ENCODE measurements around the gene EPO.
"Not testable (repeated sequence)": the region's sequence is repeated elsewhere in the genome, so short reads cannot be mapped to it uniquely, and the experiment has no call there.

The EPO gene

DNA sequence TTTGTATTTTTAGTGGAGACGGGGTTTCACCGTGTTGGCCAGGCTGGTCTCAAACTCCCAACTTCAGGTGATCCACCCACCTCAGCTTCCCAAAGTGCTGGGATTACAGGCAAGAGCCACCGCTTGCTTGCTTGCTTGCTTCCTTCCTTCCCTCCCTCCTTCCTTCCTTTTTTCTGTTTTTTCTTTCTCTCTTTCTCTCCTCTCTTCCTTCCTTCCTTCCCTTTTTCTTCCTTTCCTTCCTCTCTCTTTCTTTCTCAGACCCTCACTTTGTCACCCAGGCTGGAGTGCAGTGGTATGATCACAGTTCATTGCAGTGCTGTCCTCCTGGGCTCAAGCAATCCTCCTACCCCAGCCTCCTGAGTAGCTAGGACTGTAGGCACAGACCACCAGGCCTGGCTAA, 19.2 kb upstream of the EPO start:
- not testable (repeated sequence) for DNase-seq (ENCODE audit: low read depth in 2 of 3, low spot score in 1 of 3)

DNA sequence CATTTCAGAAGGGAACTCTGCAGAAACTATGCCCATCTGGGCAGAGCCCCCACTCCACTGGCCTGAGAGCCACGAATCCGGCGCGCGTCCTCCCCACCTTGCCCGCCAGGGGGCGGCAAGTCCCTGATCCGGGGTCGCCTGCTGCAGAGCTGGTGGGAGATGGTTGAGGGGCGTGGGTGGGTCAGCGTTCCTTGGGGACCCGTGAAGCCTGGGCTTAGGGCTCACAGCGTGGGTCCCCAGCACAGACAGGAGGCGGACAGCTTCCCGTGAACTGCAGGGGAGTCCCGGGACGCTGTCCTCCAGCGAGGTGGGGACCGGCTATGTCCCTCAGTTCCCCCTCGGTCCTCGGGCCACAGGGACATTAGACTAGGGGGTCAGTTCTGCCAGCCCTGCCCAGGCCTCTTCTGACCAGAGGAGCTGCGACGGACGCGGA, 14.9 kb upstream of the EPO start:
- DNase-seq (ENCODE audit: low read depth in 2 of 3, low spot score in 1 of 3), result peak; percentile 67 to 79 (median 77)

DNA sequence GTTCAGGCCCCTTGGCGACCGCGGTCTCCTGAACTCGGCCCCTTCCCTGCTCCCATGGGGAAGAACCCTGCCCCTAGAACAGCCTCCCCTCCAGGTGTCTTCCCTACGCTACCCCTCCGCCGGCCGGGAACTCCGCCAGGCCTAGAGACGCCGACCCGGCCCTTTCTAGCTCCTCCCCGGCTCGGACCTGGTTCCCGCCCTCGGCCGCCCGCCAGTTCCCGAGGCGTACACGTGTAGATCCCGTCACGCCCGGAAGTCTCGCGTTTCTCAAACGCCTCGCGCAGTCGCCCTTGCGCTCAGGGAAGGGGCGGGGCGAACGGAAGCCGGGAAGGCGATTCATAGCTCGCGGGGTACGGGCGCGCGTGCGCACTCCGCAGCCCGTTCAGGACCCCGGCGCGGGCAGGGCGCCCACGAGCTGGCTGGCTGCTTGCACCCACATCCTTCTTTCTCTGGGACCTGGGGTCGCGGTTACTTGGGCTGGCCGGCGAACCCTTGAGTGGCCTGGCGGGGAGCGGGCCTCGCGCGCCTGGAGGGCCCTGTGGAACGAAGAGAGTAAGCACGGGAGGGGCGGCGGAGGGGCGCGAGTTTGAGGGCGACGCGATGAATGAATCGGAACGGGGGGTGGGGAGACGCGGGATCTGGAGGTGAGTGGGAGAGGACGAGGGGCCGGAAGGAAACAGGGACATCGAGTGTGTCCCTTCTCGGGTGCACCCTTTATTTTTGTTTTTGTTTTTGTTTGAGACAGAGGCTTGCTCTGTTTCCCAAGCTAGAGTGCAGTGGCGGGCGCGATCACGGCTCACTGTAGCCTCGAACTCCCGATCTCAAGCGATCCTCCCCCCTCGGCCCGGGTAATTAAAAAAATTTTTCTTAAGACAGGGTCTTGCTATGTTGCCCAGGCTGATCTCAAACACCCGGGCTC, 14.3 kb upstream of the EPO start, which contains the start of gene POP7:
POP7 (plus strand) TSS at position 369 of the 919 bp plus-strand sequence. CDS start 710 bp downstream, outside the sequence.
- peak; percentile 98 to 99 (median 98) for DNase-seq (ENCODE audit: low read depth in 2 of 3, low spot score in 1 of 3)

DNA sequence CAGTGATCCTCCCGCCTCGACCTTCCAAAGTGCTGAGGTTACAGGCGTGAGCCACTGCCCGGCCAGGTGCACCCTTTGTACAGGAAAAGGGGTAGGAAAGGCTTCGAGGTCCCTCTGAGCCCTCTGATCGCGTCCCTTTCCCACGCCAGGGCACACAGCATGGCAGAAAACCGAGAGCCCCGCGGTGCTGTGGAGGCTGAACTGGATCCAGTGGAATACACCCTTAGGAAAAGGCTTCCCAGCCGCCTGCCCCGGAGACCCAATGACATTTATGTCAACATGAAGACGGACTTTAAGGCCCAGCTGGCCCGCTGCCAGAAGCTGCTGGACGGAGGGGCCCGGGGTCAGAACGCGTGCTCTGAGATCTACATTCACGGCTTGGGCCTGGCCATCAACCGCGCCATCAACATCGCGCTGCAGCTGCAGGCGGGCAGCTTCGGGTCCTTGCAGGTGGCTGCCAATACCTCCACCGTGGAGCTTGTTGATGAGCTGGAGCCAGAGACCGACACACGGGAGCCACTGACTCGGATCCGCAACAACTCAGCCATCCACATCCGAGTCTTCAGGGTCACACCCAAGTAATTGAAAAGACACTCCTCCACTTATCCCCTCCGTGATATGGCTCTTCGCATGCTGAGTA, 13.5 kb upstream of the EPO start:
- DNase-seq (ENCODE audit: low read depth in 2 of 3, low spot score in 1 of 3), result no peak

DNA sequence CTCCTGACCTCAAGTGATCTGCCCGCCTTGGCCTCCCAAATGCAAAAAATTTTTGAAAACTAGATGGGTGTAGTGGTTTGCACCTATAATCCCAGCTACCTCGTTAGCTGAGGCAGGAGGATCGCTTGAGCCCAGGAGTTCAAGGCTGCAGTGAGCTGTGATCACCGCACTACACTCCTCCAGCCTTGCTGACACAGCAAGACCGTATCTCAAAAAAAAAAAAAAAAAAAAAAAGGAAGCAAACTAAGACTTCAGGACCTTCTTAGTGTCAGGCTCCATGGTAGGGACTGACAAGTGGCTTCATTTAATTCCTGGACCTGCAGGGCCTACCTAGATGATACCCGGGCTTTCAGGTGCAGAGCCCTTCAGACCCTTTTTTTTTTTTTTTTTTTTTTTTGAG, 11.9 kb upstream of the EPO start:
- no peak for DNase-seq (ENCODE audit: low read depth in 2 of 3, low spot score in 1 of 3)

DNA sequence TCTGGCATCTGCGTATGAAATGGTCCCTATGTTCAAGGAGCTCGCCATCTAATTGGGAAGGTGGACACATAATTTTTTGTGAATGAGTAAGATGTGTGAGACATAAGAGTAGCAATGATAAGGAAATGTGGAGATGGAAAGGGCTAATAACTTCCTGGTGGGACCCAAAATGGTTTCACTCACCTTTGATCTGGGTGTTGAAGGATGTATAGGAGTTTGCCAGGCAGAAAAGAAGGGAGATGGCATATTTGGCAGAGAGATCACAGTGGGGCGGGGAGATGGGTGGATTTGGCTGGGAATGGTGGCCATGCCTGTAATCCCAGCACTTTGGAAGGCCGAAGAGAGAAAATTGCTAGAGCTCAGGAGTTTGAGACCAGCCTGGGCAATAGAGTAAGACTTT, 9.8 kb upstream of the EPO start:
- no peak for DNase-seq (ENCODE audit: low read depth in 2 of 3, low spot score in 1 of 3)

DNA sequence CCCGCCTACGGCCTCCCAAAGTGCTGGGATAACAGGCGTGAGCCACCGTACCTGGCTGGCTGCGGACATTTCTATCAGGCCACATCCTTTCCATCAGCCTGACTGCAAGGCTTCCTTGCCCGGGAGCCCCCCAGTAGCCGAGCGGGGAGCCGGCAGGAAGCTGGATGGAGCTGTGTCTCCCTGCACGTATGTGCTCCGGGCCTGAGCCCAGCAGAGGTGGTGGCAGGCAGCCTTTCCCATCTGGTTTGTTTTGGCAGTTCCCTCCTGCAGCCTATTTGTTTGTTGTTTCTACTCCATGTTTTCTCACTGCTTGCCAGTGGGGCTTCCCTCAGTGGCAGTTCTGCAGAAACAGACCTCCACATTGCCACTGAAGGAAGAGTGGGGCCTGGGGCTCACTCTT, 8.9 kb upstream of the EPO start:
- DNase-seq (ENCODE audit: low read depth in 2 of 3, low spot score in 1 of 3), result no peak

DNA sequence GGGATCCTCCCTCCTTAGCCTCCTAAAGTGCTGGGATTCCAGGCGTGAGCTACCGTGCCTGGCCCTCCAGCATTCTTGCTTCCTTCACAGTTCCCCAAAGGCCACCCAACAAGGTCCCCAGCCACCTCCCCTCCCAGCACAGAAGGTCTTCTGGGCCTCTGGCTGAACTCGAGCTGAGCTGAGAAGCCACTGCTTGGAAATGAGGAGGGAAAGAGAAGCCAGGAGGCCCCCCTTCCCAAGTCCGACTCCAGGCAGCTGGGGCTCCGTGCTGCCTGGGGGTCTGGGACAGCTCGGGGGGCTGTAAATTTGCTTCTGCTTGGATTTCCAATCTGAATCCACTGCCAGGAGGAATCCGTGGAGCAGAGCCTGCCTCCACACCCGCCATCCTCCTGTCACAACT, 5.5 kb upstream of the EPO start:
- no peak for DNase-seq (ENCODE audit: low read depth in 2 of 3, low spot score in 1 of 3)

DNA sequence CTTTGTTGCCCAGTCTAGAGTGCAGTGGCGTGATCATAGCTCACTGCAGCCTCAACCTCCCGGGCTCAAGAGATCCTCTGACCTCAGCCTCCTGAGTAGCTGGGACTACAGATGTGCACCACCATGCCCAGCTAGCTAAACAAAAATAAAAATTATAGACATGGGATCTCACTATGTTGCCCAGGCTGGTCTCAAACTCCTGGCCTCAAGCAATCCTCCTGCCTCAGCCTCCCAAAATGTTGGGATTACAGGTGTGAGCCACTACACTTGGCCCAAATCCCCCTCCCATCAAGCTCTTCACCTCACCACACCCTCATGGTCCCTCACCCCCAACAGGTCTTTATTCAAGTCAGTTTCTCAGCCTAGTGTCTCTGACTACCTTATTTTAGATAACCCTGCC, 3.2 kb upstream of the EPO start:
- DNase-seq (ENCODE audit: low read depth in 2 of 3, low spot score in 1 of 3), result not testable (repeated sequence)

DNA sequence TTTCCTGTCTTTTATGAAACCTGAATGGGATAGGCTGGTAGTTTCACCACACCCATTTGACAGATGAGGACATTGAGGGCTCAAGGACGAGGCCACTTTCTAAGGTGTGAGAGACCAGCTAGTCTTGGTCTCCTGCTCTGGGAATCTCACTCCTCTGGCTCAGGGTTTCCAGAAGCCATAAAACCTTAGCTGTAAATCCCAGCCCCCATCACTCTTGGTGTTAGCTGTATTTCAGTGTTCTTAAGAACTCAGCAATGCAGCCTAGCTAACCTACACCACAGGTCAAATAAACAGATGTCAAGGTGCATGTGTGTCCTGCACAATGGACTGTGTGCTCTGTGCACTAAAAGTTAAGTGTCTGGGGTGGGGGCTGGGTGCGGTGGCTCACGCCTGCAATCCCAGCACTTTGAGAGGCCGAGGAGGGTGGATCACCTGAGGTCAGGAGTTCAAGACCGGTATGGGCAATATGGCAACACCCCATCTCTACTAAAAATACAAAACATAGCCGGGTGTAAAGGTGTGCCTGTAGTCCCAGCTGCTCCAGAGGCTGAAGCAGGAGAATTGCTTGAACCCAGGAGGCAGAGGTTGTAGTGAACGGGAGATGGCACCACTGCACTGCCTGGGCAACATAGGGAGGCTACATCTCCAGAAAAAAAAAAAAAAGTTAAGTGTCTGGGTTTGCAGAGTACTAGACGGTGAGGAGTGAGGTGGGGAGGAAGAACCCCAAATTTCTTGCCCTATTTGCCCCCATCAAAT, 567 bp upstream of the EPO start:
- DNase-seq (ENCODE audit: low read depth in 2 of 3, low spot score in 1 of 3), result no peak

DNA sequence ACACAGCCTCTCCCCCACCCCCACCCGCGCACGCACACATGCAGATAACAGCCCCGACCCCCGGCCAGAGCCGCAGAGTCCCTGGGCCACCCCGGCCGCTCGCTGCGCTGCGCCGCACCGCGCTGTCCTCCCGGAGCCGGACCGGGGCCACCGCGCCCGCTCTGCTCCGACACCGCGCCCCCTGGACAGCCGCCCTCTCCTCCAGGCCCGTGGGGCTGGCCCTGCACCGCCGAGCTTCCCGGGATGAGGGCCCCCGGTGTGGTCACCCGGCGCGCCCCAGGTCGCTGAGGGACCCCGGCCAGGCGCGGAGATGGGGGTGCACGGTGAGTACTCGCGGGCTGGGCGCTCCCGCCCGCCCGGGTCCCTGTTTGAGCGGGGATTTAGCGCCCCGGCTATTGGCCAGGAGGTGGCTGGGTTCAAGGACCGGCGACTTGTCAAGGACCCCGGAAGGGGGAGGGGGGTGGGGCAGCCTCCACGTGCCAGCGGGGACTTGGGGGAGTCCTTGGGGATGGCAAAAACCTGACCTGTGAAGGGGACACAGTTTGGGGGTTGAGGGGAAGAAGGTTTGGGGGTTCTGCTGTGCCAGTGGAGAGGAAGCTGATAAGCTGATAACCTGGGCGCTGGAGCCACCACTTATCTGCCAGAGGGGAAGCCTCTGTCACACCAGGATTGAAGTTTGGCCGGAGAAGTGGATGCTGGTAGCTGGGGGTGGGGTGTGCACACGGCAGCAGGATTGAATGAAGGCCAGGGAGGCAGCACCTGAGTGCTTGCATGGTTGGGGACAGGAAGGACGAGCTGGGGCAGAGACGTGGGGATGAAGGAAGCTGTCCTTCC, 620 bp downstream of the EPO start:
- no peak for DNase-seq (ENCODE audit: low read depth in 2 of 3, low spot score in 1 of 3)

DNA sequence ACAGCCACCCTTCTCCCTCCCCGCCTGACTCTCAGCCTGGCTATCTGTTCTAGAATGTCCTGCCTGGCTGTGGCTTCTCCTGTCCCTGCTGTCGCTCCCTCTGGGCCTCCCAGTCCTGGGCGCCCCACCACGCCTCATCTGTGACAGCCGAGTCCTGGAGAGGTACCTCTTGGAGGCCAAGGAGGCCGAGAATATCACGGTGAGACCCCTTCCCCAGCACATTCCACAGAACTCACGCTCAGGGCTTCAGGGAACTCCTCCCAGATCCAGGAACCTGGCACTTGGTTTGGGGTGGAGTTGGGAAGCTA, 1.2 kb downstream of the EPO start:
- no peak for DNase-seq (ENCODE audit: low read depth in 2 of 3, low spot score in 1 of 3)

DNA sequence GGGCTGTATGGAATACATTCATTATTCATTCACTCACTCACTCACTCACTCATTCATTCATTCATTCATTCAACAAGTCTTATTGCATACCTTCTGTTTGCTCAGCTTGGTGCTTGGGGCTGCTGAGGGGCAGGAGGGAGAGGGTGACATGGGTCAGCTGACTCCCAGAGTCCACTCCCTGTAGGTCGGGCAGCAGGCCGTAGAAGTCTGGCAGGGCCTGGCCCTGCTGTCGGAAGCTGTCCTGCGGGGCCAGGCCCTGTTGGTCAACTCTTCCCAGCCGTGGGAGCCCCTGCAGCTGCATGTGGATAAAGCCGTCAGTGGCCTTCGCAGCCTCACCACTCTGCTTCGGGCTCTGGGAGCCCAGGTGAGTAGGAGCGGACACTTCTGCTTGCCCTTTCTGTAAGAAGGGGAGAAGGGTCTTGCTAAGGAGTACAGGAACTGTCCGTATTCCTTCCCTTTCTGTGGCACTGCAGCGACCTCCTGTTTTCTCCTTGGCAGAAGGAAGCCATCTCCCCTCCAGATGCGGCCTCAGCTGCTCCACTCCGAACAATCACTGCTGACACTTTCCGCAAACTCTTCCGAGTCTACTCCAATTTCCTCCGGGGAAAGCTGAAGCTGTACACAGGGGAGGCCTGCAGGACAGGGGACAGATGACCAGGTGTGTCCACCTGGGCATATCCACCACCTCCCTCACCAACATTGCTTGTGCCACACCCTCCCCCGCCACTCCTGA, 2.4 kb downstream of the EPO start:
- DNase-seq (ENCODE audit: low read depth in 2 of 3, low spot score in 1 of 3), result no peak

DNA sequence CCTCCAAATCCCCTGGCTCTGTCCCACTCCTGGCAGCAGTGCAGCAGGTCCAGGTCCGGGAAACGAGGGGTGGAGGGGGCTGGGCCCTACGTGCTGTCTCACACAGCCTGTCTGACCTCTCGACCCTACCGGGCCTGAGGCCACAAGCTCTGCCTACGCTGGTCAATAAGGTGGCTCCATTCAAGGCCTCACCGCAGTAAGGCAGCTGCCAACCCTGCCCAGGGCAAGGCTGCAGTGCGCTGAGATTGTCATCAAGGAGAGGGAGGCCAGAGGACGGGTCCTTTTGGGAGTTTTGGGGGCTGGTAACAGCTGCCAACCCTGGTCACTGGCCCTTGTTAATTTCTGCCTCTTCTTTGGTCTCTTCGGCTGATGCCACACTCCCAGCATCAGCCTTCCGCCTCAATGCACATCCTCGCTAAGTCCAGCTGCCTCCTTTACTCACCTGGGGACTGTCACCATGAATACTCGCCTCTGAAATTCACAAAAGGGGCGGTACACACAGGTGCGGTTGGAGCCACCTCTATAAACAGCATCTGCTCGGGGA, 3.5 kb downstream of the EPO start:
- DNase-seq (ENCODE audit: low read depth in 2 of 3, low spot score in 1 of 3), result no peak

DNA sequence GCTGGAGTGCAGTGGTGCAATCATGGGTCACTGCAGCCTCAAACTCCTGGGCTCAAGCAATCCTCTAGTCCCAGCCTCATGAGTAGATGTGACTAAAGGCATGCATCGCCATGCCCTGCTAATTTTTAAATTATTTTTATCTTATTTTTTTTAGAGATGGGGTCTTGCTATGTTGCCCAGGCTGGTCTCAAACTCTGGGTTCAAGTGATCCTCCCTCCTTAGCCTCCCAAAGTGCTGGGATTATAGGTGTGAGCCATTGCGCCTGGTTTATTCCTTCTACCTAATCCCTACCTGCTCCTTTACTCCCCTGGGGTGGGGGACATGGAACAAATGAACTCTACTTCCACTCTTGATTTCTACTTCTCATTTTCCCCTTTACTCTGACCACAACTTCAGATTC, 4.1 kb downstream of the EPO start:
- not testable (repeated sequence) for DNase-seq (ENCODE audit: low read depth in 2 of 3, low spot score in 1 of 3)

DNA sequence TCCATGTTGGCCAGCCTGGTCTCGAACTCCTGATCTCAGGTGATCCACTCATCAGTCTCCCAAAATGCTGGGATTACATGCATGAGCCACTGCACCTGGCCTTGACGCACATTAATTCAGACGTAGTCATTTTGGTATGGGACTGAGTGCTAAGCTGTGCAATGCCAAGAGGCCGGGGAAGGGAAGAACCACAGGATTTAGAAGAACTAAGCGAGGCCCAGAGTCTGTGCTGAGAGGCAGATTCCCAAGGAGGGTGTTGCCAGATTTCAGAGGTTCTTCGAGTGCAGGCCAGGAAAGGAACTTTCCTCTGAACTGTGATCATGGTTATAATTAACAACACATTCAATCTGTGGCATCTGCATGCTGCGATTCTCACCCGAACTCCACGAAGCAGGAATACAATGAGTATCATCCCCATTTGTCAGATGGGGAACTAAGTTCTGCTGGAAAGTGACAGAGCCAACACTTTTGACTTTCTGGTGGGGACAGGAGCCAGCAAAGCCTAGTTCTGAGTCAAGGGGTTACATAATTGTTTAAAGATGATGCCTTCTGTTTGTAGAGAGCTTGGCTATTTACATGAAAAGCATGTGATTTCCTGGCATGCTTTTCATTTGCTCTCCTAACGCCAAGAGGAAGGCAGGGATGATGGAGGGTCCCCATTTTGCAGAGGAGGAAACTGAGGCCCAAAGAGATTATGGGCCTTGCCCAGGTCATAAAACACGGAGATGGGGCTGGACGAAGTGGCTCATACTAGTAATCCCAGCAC, 6.9 kb downstream of the EPO start:
- DNase-seq (ENCODE audit: low read depth in 2 of 3, low spot score in 1 of 3), result no peak

DNA sequence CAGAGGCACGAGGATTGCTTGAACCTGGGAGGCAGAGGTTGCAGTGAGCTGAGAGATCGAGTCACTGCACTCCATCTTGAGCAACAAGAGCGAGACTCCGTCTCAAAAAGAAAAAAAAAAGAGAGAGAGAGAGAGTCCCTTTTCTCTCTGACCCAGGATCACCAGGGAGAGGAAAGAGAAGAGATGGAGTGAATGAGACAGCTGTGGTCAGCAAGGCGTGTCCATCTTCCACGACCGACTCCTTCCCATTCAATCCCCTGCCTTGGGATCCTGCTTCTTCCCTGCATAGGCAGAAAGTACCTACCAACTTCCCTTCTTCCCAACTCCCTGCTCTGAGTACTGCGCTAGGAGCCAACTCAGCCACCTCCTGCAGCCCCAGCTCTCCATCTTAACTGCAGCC, 7.9 kb downstream of the EPO start:
- DNase-seq (ENCODE audit: low read depth in 2 of 3, low spot score in 1 of 3), result no peak

DNA sequence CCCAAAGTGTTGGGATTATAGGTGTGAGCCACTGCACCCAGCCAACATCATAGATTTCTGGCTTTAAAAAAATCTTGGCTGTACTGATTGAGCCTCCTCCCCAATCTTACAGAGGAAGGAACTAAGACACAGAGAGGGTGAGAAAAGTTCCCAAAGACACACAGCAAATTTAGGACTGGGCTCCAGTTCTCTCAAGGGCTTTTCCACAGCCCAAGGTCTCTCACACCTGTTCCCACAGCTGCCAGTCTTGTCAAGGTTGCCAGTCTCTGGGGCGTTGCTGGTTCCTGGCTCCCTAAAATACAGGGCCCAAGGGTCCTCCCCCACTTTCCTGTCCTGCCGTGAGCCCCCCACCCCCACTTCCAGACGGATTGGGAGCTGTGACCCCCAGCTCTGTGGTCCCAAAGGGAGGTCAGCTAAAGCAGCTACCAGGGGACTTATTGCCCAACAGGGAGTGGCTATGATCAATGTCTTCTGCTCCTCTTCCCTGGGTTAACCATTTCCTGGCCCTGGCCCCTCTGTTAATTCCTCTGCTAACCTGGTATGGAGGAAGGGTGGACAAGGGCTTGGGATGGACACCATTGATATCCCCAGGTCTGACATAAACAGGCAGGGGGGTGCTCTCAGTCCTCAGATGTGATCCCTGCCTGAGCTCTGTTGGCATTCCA, 10.0 kb downstream of the EPO start:
- DNase-seq (ENCODE audit: low read depth in 2 of 3, low spot score in 1 of 3), result no peak

Measured in stimulated activated CD4-positive, alpha-beta T cell treated with anti-CD3 and anti-CD28 coated beads, Interleukin-12 subunit alpha, Interleukin-12 subunit beta, amount 100 ng/mL, for 48 hours (primary cell).